Colonic mucosa (tissue), 4 donors: Measurements from ENCODE around the gene TTC21A. TPM values are rescaled to one million over a fixed set of nuclear protein-coding genes. Genes with fewer than 3 reads are reported as not detected.

ENCODE experiments used
- DNase-seq: peaks from one replicate; pipeline ENCODE4 v3.0.0-alpha.2; 2020
- H3K27ac ChIP-seq: fragments of 200-600 bp; one replicate; pipeline ENCODE4 v1.8.0; 2021
- H3K27me3 ChIP-seq: fragments of 200-600 bp; one replicate; pipeline ENCODE4 v1.8.0; 2021
- H3K36me3 ChIP-seq: fragments of 200-600 bp; one replicate; pipeline ENCODE4 v1.8.0; 2021
- H3K4me1 ChIP-seq: fragments of 200-600 bp; one replicate; pipeline ENCODE4 v1.8.0; 2021; ENCODE audit warnings: mild to moderate bottlenecking
- H3K4me3 ChIP-seq: fragments of 200-600 bp; one replicate; pipeline ENCODE4 v1.8.0; 2021
- H3K9ac ChIP-seq, 2 donors: one replicate each; pipeline ENCODE4 v1.7.0; 2013; ENCODE audit warnings: control low read depth in 2 of 2, low read depth in 2 of 2, low read length in 2 of 2
- H3K9me3 ChIP-seq: fragments of 200-600 bp; one replicate; pipeline ENCODE4 v1.8.0; 2021
- CTCF ChIP-seq: fragments of 200-600 bp; IDR thresholded peaks from one replicate; pipeline ENCODE4 v1.8.0; 2022; ENCODE audit warnings: antibody characterized with exemption, mild to moderate bottlenecking
- intact Hi-C: fragments of 100-400 bp; cut with DNase I; formaldehyde crosslinking; loops from one replicate; pipeline ENCODE4 v1.14.1; 2022
- total RNA-seq, 2 donors: library from RNA; stranded (reverse); fragmentation: NEBNext Ultra II Directional in 1 of 2; extraction: Animal tissue kit (Norgen Biotek cat#: 25700) in 1 of 2; gene quantifications; one replicate each; pipeline ENCODE4 v1.2.1, GENCODE V29; 2021
- donor health status: healthy.
- donor health status: DM: no; HTN: no; CAD: no.
- donor health status: DM: no; HTN: no; CAD: no.

Gene TTC21A
- total RNA-seq, 2 donors from 2014 or later, result 2.8 to 6.1 TPM

GRCh38 chr3:39065197-39065596 lies 42.3 kb upstream of the TTC21A start:
- no peaks in the 10 kb centered on the region for H3K36me3 ChIP-seq
- no peak overlapping the region for H3K27ac ChIP-seq
- no peak for TF ChIP-seq CTCF
- H3K4me3 ChIP-seq, result no peak overlapping the region
- H3K9me3 ChIP-seq, result no peaks in the 10 kb centered on the region
- no peaks in the 10 kb centered on the region for H3K27me3 ChIP-seq
- no peaks in the 10 kb centered on the region for H3K4me1 ChIP-seq
- H3K9ac ChIP-seq, result no peak overlapping the region
- peak; percentile 21 for DNase-seq
- intact Hi-C loops, result no loop called here

GRCh38 chr3:39067286-39067685 lies 40.2 kb upstream of the TTC21A start:
- no peak for TF ChIP-seq CTCF
- Histone ChIP-seq H3K9ac (no peak overlapping the region), H3K4me1 (no peaks in the 10 kb centered on the region), H3K27me3 (no peaks in the 10 kb centered on the region), H3K4me3 (no peak overlapping the region), H3K27ac (no peak overlapping the region), H3K36me3 (no peaks in the 10 kb centered on the region), H3K9me3 (no peaks in the 10 kb centered on the region)
- no peak for DNase-seq
- intact Hi-C loops, result no loop called here

GRCh38 chr3:39068556-39068955 lies 38.9 kb upstream of the TTC21A start:
- Histone ChIP-seq H3K9me3 (no peaks in the 10 kb centered on the region), H3K27ac (no peak overlapping the region), H3K9ac (no peak overlapping the region), H3K4me3 (no peak overlapping the region), H3K4me1 (no peaks in the 10 kb centered on the region), H3K27me3 (no peaks in the 10 kb centered on the region), H3K36me3 (no peaks in the 10 kb centered on the region)
- no peak for DNase-seq
- no peak for TF ChIP-seq CTCF
- intact Hi-C loops, result no loop called here

GRCh38 chr3:39075910-39076309 lies 31.6 kb upstream of the TTC21A start:
- Histone ChIP-seq H3K4me3 (no peak overlapping the region), H3K9ac (no peak overlapping the region), H3K9me3 (no peaks in the 10 kb centered on the region), H3K4me1 (no peaks in the 10 kb centered on the region), H3K36me3 (no peaks in the 10 kb centered on the region), H3K27me3 (no peaks in the 10 kb centered on the region), H3K27ac (no peak overlapping the region)
- TF ChIP-seq CTCF, result no peak
- no peak for DNase-seq
- intact Hi-C loops, result no loop called here

GRCh38 chr3:39079530-39079929 lies 27.9 kb upstream of the TTC21A start:
- intact Hi-C loops, result no loop called here
- no peak for TF ChIP-seq CTCF
- Histone ChIP-seq H3K4me1 (no peaks in the 10 kb centered on the region), H3K36me3 (no peaks in the 10 kb centered on the region), H3K9me3 (no peaks in the 10 kb centered on the region), H3K9ac (no peak overlapping the region), H3K27me3 (no peaks in the 10 kb centered on the region), H3K27ac (no peak overlapping the region), H3K4me3 (no peak overlapping the region)
- DNase-seq, result no peak

- Histone ChIP-seq H3K36me3 (no peaks in the 10 kb centered on the region), H3K4me3 (no peak overlapping the region), H3K27ac (no peak overlapping the region), H3K9ac (no peak overlapping the region), H3K9me3 (no peaks in the 10 kb centered on the region), H3K27me3 (no peaks in the 10 kb centered on the region), H3K4me1 (no peaks in the 10 kb centered on the region)
- no peak for TF ChIP-seq CTCF
- intact Hi-C loops, result no loop called here
- no peak for DNase-seq
These were observed 27.5 kb upstream of the TTC21A start for GRCh38 chr3:39080026-39080425.
